Aorta (tissue), 5 donors: ENCODE measurements around the gene NPHP4. TPM values are rescaled to one million over a fixed set of nuclear protein-coding genes. Genes with fewer than 3 reads are reported as not detected.
A peak's percentile ranks its signal among the peaks of the same experiment; 100 is the strongest.
"Not testable (repeated sequence)": the region's sequence is repeated elsewhere in the genome, so short reads cannot be mapped to it uniquely, and the experiment has no call there.

ENCODE experiments used
- ATAC-seq: fragments of 200-7000 bp; cut with Tn5 transposase; one replicate; pipeline ENCODE4 v1.9.1; 2022; ENCODE audit warnings: moderate library complexity; ENCODE audit not compliant: low FRiP score
- DNase-seq, 2 donors: peaks; one replicate each; pipeline ENCODE4 v3.0.0-alpha.2; 2020
- H3K27ac ChIP-seq, 2 donors: one replicate each; pipeline ENCODE4 v1.5.1; 2013; ENCODE audit warnings: low read length in 2 of 2, mild to moderate bottlenecking in 2 of 2, moderate library complexity in 2 of 2, control low read depth in 1 of 2, inconsistent platforms in 1 of 2, low read depth in 1 of 2
- H3K27me3 ChIP-seq, 2 donors: one replicate each; pipeline ENCODE4 v1.6.1; 2013; ENCODE audit warnings: control low read depth in 1 of 2, low read length in 1 of 2, mild to moderate bottlenecking in 1 of 2, moderate library complexity in 1 of 2; ENCODE audit not compliant: insufficient read depth in 2 of 2, control insufficient read depth in 1 of 2
- H3K36me3 ChIP-seq, 2 donors: one replicate each; pipeline ENCODE4 v1.6.1; 2013; ENCODE audit warnings: control low read depth in 1 of 2, low read length in 1 of 2, mild to moderate bottlenecking in 1 of 2; ENCODE audit not compliant: insufficient read depth in 2 of 2, control insufficient read depth in 1 of 2
- H3K4me1 ChIP-seq, 2 donors: one replicate each; pipeline ENCODE4 v1.6.1; 2013; ENCODE audit warnings: low read length in 2 of 2, control low read depth in 1 of 2, mild to moderate bottlenecking in 1 of 2, moderate library complexity in 1 of 2; ENCODE audit not compliant: insufficient read depth in 2 of 2, control insufficient read depth in 1 of 2
- H3K4me3 ChIP-seq, 2 donors: one replicate each; pipeline ENCODE4 v1.5.1; 2013; ENCODE audit warnings: low read length in 2 of 2, control low read depth in 1 of 2, mild to moderate bottlenecking in 1 of 2
- H3K9me3 ChIP-seq: one replicate; pipeline ENCODE4 v1.6.1; 2013; ENCODE audit warnings: mild to moderate bottlenecking, low read length; ENCODE audit not compliant: control insufficient read depth
- WGBS, 2 donors: extraction: QIAGEN DNeasy Blood & Tissue Kit; methylation state at CpG; one replicate each; pipeline ENCODE4 v1.1.7; 2013; 5-methylcytosine and 5-hydroxymethylcytosine counted together
- intact Hi-C, 2 donors: fragments of 100-400 bp; cut with DNase I; formaldehyde crosslinking; loops; one replicate each; pipeline versions ENCODE4 v1.14.2 to v1.15.0; 2022
- polyA plus RNA-seq, 2 donors: library from polyadenylated mRNA; stranded (reverse); fragments of 200-250 nt; gene quantifications; one replicate each; pipeline ENCODE4 v1.2.3, GENCODE V29; 2013
- total RNA-seq, 2 donors: library from RNA; stranded (reverse); fragmentation: NEBNext Ultra II Directional; extraction: Animal tissue kit (Norgen Biotek cat#: 25700); gene quantifications; one replicate each; pipeline ENCODE4 v1.2.1, GENCODE V29; 2021
- donor health status: healthy with polysubstance abuse.
- donor health status: Bipolar disorder and iron deficiency.
- donor health status: DM: no; HTN: no; CAD: no.
- donor health status: DM: no; HTN: no; CAD: no.
- donor health status: DM: yes; HTN: yes; CAD: no.

The NPHP4 gene
- total and polyA plus RNA-seq, 4 donors, result 2.4 to 15.1 (median 6.3) TPM

DNA sequence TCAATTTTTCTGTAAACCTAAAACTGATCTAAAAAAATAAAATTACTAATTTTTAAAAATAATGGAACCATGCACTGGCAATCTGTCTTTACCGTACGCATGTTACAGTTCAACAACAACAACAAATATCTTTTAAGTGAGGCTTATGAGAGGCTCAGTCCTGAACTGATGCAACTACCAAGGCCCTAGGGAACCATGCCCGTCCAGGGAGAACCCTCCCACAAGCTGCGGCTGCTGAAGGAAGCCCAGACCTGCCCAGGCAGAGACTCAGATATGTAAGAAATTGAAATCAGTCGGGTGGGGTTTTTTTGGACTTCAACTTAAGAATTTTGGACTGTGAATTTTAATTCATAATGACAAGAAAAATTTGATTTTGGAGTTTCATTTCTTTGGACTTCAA is 91.1 kb downstream of the NPHP4 start:
- Histone ChIP-seq H3K9me3 (no peaks in the 10 kb centered on the region), H3K4me3 (no peak overlapping the region), H3K27me3 (no peaks in the 10 kb centered on the region), H3K27ac (no peak overlapping the region), H3K36me3 (peaks cover 0 to 3% of the 10 kb centered on the region in 2 donors), H3K4me1 (no peaks in the 10 kb centered on the region)
- peak in 1 of 2 donors; percentile 17 for DNase-seq
- ATAC-seq, result no peak
- intact Hi-C loops, result no loop called here
- 85 to 88% methylated on average over 5 of the region's 5 CpGs for WGBS, 2 donors

DNA sequence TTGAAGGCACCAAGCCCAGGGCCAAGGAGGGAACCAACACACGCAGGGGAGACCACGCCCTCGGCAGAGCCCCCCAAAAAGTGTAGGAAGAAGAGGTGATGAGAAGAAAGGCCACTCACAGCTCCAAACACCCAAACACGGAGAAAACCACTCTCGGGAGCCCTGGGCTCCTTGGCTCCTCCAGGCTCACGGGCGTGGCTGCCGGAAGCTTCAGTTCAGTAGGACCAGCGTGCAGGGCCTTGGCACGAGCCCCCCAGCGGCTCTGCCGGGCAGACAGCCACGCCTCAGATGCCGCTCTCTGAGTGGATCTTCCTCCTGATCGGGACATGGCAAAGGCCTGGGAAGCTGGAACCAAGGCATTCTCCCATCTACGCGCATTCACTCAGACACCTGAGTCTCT is 94.0 kb downstream of the NPHP4 start:
- Histone ChIP-seq H3K27ac (no peak overlapping the region), H3K27me3 (no peaks in the 10 kb centered on the region), H3K9me3 (no peaks in the 10 kb centered on the region), H3K36me3 (no peaks in the 10 kb centered on the region), H3K4me1 (no peaks in the 10 kb centered on the region), H3K4me3 (no peak overlapping the region)
- intact Hi-C loops, result no loop called here
- WGBS, 2 donors, result 96 to 97% methylated on average over 17 of the region's 17 CpGs
- ATAC-seq, result no peak
- DNase-seq, result peak; percentile 35 to 54

DNA sequence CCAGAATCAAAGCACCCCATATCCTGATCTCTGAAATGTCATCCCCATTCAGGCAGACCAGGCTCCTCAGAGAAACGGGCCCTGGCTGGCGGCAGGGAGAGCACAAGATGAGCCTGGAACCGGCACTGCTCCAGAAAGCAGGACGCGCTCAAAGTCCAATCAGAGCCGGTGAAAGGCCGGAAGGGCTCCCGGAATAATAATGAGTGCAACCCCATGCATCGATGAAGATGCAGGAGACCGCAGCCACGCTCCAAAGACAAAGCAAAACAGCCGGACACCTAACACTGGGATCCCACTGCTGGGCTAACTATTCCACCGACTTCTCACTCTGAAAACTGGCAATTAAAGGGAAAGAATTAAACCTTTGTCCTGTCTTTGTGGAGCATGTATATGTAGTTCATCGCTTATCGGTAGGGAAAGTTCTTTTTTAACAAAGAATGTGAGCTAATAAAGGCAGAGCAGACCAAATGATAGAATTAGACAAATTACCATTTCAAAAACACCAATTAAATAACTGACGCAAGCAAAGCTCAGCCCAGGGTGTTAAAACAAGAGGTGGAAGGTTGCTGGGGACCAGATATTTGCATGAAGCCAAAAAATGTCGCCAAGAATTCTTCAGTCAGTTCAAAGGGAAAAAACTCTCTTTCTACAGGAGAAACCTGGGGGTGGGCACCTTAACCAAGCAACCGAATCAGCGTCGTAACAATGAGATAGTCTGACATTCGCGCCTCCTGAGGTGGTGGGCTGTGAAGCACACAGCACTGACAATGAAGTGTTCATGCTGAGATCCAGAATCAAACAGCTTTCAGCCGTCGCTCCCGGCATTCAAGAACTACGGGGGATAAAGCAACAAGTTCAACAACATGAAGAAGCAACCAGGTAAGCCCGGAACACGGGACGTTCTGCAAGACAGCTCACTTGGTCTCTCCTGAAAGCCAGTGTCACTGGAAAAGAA is 95.2 kb downstream of the NPHP4 start:
- WGBS, 2 donors, result 74 to 78% methylated on average over 29 of the region's 29 CpGs
- DNase-seq (peak; percentile 24 to 44), ATAC-seq (no peak)
- Histone ChIP-seq H3K9me3 (no peaks in the 10 kb centered on the region), H3K4me3 (no peak overlapping the region), H3K4me1 (no peaks in the 10 kb centered on the region), H3K36me3 (no peaks in the 10 kb centered on the region), H3K27me3 (no peaks in the 10 kb centered on the region), H3K27ac (no peak overlapping the region)
- intact Hi-C loops, result no loop called here

DNA sequence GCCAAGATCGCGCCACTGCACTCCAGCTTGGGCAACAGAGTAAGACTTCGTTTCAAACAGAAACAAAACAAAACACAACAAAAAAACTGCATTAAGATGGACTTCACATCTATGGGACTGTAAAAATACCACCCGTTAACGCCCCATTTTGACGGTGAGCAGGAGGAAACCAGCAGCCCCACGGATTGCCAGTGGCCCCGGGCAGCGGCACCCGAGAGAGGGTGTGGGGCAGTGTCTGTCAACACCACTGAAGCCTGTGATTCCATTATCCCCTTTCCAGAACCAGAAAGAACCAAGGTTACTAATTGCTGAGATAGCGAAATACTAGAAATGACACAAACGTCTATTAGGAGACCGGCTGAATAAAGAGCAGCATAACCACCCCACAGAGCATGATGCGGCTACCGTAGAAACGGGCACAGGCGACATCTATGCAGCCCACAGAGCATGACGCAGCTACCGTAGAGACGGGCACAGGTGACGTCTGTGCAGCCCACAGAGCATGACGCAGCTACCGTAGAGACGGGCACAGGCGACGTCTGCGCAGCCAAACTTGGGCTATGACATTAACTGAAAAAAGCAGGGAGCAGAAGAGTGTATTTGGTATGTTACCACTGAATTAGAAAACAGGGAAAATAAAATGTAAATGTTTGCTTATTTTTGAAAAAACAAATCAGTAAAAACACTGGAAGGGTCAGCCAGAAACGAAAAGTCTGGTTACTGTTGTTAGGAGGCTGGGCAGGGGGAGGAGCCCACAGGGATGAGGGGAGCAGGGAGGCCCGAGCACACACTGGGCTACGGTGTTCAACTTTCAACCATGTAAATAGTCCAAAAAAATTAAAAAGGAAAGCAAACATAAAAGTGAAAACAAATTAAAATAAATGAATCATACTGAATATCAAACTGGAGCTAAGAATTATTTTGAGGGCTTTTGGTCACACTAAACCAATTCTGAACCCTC is 96.5 kb downstream of the NPHP4 start:
- ATAC-seq, result no peak
- Histone ChIP-seq H3K4me1 (no peaks in the 10 kb centered on the region), H3K36me3 (no peaks in the 10 kb centered on the region), H3K27ac (no peak overlapping the region), H3K27me3 (no peaks in the 10 kb centered on the region), H3K4me3 (no peak overlapping the region), H3K9me3 (no peaks in the 10 kb centered on the region)
- 94 to 95% methylated on average over 30 of the region's 30 CpGs for WGBS, 2 donors
- intact Hi-C loops, result no loop called here
- peak in 1 of 2 donors; percentile 27 for DNase-seq

DNA sequence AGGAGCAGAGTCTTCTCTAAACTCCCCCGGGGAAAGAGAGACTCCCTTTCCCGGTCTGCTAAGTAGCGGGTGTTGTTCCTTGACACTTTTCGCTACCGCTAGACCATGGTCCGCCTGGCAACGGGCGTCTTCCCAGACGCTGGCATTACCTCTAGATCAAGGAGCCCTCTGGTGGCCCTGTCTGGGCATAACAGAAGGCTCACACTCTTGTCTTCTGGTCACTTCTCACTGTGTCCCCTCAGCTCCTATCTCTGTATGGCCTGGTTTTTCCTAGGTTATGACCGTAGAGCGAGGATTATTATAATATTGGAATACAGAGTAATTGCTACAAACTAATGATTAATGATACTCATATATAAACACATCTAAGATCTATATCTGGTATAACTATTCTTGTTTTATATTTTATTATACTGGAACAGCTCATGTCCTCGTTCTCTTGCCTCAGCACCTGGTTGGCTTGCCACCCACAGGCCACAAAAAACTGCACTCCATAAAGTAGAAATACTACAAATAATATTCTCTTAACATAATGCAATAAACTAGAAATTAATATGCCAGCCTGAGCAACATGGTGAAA is 98.4 kb downstream of the NPHP4 start:
- H3K27me3 ChIP-seq, H3K9me3 ChIP-seq, ATAC-seq, H3K27ac ChIP-seq, H3K36me3 ChIP-seq, H3K4me3 ChIP-seq, H3K4me1 ChIP-seq, intact Hi-C loops: not testable (repeated sequence)
- 82 to 88% methylated on average over 12 of the region's 12 CpGs for WGBS, 2 donors
- DNase-seq, result peak; percentile 11 to 34

DNA sequence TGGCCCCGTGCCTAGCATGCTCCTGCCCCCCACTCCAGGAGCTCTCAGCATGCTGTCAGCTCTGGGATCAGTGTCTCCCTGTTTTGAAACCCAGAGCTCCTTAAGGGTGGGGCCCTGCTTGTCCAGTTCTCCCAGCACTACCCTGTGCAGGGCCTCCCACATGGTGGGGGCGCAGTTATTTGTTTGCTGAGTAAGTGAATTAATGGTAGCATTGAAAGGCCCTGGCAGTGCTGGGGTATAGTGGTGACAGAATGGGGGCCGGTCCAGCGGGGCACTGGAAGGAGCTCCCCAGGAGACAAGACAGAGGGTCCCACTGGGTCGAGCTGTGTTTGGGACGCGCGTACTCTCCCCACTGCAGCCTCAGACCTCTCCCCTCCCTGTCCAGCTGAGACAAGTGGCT is 99.9 kb downstream of the NPHP4 start:
- ATAC-seq, result peak; percentile 7
- 91 to 92% methylated on average over 5 to 8 of the region's 8 CpGs for WGBS, 2 donors

DNA sequence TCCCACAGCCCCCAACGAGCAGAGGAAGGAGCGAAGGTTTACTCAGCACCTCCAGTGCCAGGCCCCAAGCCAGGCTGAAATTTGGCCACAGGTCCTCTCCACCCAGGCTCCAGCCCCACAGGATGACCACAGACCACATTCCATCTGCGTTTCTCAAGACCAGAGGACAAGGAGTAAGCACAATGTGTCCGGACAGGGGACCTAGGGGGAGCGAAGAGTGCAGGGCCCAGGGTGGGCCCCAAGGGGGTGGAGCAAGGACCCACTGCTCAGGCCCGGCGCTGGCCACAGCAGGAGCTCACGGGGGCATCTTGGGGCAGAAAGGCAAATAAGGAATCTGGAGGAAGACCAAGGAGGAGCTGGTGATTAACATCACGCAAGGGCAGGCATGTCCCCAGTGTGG is 100.5 kb downstream of the NPHP4 start:
- ATAC-seq (no peak), DNase-seq (no peak)
- intact Hi-C loops, result no loop called here
- H3K4me3 ChIP-seq, result no peak overlapping the region
- 79 to 84% methylated on average over 8 to 9 of the region's 9 CpGs for WGBS, 2 donors
- H3K27ac ChIP-seq, result no peak overlapping the region
- no peaks in the 10 kb centered on the region for H3K27me3 ChIP-seq
- no peaks in the 10 kb centered on the region for H3K9me3 ChIP-seq
- H3K36me3 ChIP-seq, result no peaks in the 10 kb centered on the region
- H3K4me1 ChIP-seq, result no peaks in the 10 kb centered on the region

More for the DNA sequence above, 99.9 kb downstream of the NPHP4 start:
- Histone ChIP-seq H3K4me1 (no peaks in the 10 kb centered on the region), H3K36me3 (no peaks in the 10 kb centered on the region), H3K27me3 (no peaks in the 10 kb centered on the region), H3K9me3 (no peaks in the 10 kb centered on the region), H3K4me3 (no peak overlapping the region), H3K27ac (no peak overlapping the region)
- intact Hi-C loops, result no loop called here
- DNase-seq, result no peak

DNA sequence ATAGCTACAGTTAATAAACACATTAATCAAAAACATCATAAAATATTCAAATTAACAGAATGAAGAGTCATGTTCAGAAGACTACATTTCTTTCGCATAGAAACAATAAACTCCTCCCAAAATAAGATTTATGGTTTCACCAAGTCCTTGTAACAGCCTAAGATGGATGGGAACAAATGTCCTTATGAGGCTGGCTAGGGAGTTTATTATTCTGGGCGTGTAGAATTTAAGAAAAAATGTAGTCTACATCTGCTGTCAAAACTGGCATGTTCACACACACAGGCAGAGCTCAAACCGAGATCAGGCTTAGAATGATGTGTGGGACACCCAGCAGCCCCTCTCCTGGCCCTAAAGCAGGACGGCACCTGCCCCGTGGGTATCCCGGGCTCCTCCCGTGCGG is 101.1 kb downstream of the NPHP4 start:
- 63 to 66% methylated on average over 8 of the region's 8 CpGs for WGBS, 2 donors
- no peaks in the 10 kb centered on the region for H3K27me3 ChIP-seq
- H3K4me1 ChIP-seq, result no peaks in the 10 kb centered on the region
- H3K27ac ChIP-seq, result no peak overlapping the region
- intact Hi-C loops, result no loop called here
- H3K9me3 ChIP-seq, result no peaks in the 10 kb centered on the region
- ATAC-seq (no peak), DNase-seq (no peak)
- no peak overlapping the region for H3K4me3 ChIP-seq
- H3K36me3 ChIP-seq, result no peaks in the 10 kb centered on the region
